Vagina (tissue), 2 donors: Measurements from ENCODE around the gene LLGL1. TPM values are rescaled to one million over a fixed set of nuclear protein-coding genes. Genes with fewer than 3 reads are reported as not detected.

Experiments
- DNase-seq, 2 donors: peaks; one replicate each; pipeline ENCODE4 v3.0.0-alpha.2; 2017; ENCODE audit errors: extremely low spot score in 2 of 2
- H3K27ac ChIP-seq: fragments of 200-600 bp; sonication (generic); one replicate; pipeline ENCODE4 v1.5.1; 2019
- H3K27me3 ChIP-seq: fragments of 200-600 bp; sonication (generic); one replicate; pipeline ENCODE4 v1.5.1; 2019
- H3K36me3 ChIP-seq, 2 donors: fragments of 200-600 bp; sonication (generic); one replicate each; pipeline ENCODE4 v1.5.1; 2017 to 2019
- H3K4me1 ChIP-seq: fragments of 200-600 bp; sonication (generic); one replicate; pipeline ENCODE4 v1.5.1; 2019
- H3K4me3 ChIP-seq, 2 donors: fragments of 200-600 bp; sonication (generic); 1 replicate in 1 of 2; 2 replicates in 1 of 2; pipeline ENCODE4 v1.5.1; 2016 to 2019
- H3K9me3 ChIP-seq: fragments of 200-600 bp; sonication (generic); one replicate; pipeline ENCODE4 v1.5.1; 2019
- CTCF ChIP-seq, 3 experiments: fragments of 450-650 bp in 2 of 3; fragments of 200-600 bp in 1 of 3; sonication (generic) in 1 of 3; IDR thresholded peaks; one replicate each; pipeline ENCODE4 v1.5.1; 2017 to 2019; ENCODE audit warnings: antibody characterized with exemption in 3 of 3, mild to moderate bottlenecking in 2 of 3, moderate library complexity in 2 of 3
- POLR2A ChIP-seq, 2 donors: fragments of 450-650 bp; IDR thresholded peaks; one replicate each; pipeline ENCODE4 v1.6.1; 2017; ENCODE audit warnings: antibody characterized with exemption in 2 of 2, mild to moderate bottlenecking in 2 of 2, moderate library complexity in 2 of 2
- POLR2AphosphoS5 ChIP-seq, 2 donors: sonication (generic); formaldehyde crosslinking; IDR thresholded peaks; one replicate each; pipeline ENCODE4 v1.9.0; 2017; ENCODE audit warnings: antibody characterized with exemption in 2 of 2, mild to moderate bottlenecking in 2 of 2, low read depth in 1 of 2; ENCODE audit not compliant: insufficient read depth in 1 of 2
- intact Hi-C: fragments of 100-400 bp; cut with DNase I; formaldehyde crosslinking; loops from one replicate; pipeline ENCODE4 v1.15.1; 2023
- total RNA-seq: library from RNA; depleted of rRNA; stranded (reverse); fragments of >200 nt; gene quantifications from one replicate; pipeline ENCODE4 v1.2.3, GENCODE V29; 2016

Gene LLGL1
- total RNA-seq, 1 donor from 2014 or later: 27.7 TPM

- TF ChIP-seq POLR2AphosphoS5 (IDR thresholded peaks at IDR 0.05; ENCODE audit: insufficient read depth in 1 of 2, low read depth in 1 of 2) (no peak), POLR2A (IDR thresholded peaks at IDR 0.05) (no peak), CTCF (IDR thresholded peaks at IDR 0.05) (no peak)
- no peak for DNase-seq
- peaks cover 38% of the 10 kb centered on the region for H3K4me1 ChIP-seq
Observed at GRCh38 chr17:18251204-18251603, 25.8 kb downstream of the LLGL1 start.

GRCh38 chr17:18252160-18252559 is 26.7 kb downstream of the LLGL1 start:
- no peak for DNase-seq
- intact Hi-C loops: no loop called here
- H3K27me3 ChIP-seq: no peaks in the 10 kb centered on the region
- TF ChIP-seq POLR2A (IDR thresholded peaks at IDR 0.05): no peak
- TF ChIP-seq POLR2AphosphoS5 (IDR thresholded peaks at IDR 0.05; ENCODE audit: insufficient read depth in 1 of 2, low read depth in 1 of 2): no peak
- TF ChIP-seq CTCF (IDR thresholded peaks at IDR 0.05): no peak
- H3K9me3 ChIP-seq: no peaks in the 10 kb centered on the region
- H3K4me1 ChIP-seq: peaks cover 38% of the 10 kb centered on the region
- no peak overlapping the region for H3K4me3 ChIP-seq
- H3K27ac ChIP-seq: no peak overlapping the region
- H3K36me3 ChIP-seq: peaks cover 0 to 85% of the 10 kb centered on the region in 2 donors

More at GRCh38 chr17:18251204-18251603, 25.8 kb downstream of the LLGL1 start:
- no peak overlapping the region for H3K4me3 ChIP-seq
- intact Hi-C loops: no loop called here
- H3K36me3 ChIP-seq: peaks cover 0 to 84% of the 10 kb centered on the region in 2 donors
- no peak overlapping the region for H3K27ac ChIP-seq
- H3K27me3 ChIP-seq: no peaks in the 10 kb centered on the region
- H3K9me3 ChIP-seq: no peaks in the 10 kb centered on the region

- intact Hi-C loops: no loop called here
- TF ChIP-seq POLR2AphosphoS5 (IDR thresholded peaks at IDR 0.05; ENCODE audit: insufficient read depth in 1 of 2, low read depth in 1 of 2): no peak
- TF ChIP-seq CTCF (IDR thresholded peaks at IDR 0.05): no peak
- no peak for TF ChIP-seq POLR2A (IDR thresholded peaks at IDR 0.05)
- Histone ChIP-seq H3K27ac (no peak overlapping the region), H3K4me1 (peaks cover 34% of the 10 kb centered on the region), H3K4me3 (no peak overlapping the region), H3K36me3 (peaks cover 0 to 79% of the 10 kb centered on the region in 2 donors), H3K9me3 (no peaks in the 10 kb centered on the region), H3K27me3 (no peaks in the 10 kb centered on the region)
- DNase-seq: no peak
Observed at GRCh38 chr17:18253187-18253884, 27.9 kb downstream of the LLGL1 start.

GRCh38 chr17:18253947-18254821 is 28.7 kb downstream of the LLGL1 start:
- peaks cover 31% of the 10 kb centered on the region for H3K4me1 ChIP-seq
- DNase-seq: no peak

More at GRCh38 chr17:18253947-18254821, 28.7 kb downstream of the LLGL1 start:
- H3K4me3 ChIP-seq: no peak overlapping the region
- no peak for TF ChIP-seq CTCF (IDR thresholded peaks at IDR 0.05)
- TF ChIP-seq POLR2AphosphoS5 (IDR thresholded peaks at IDR 0.05; ENCODE audit: insufficient read depth in 1 of 2, low read depth in 1 of 2): no peak
- TF ChIP-seq POLR2A (IDR thresholded peaks at IDR 0.05): no peak
- intact Hi-C loops: no loop called here
- H3K27ac ChIP-seq: no peak overlapping the region
- H3K36me3 ChIP-seq: peaks cover 0 to 74% of the 10 kb centered on the region in 2 donors
- H3K27me3 ChIP-seq: no peaks in the 10 kb centered on the region
- H3K9me3 ChIP-seq: no peaks in the 10 kb centered on the region
